ENCODE measurements around the gene CLRN3. TPM values are rescaled to one million over a fixed set of nuclear protein-coding genes. Genes with fewer than 3 reads are reported as not detected.

Gene CLRN3
- total RNA-seq, 1 donor from 2014 or later, result 0.31 TPM

- TF ChIP-seq CTCF (IDR thresholded peaks at IDR 0.05; ENCODE audit: unreplicated experiment), result no peak
- H3K9me3 Mint-ChIP-seq (ENCODE audit: unreplicated experiment), result no peaks in the 10 kb centered on the region
- H3K4me1 Mint-ChIP-seq (ENCODE audit: unreplicated experiment), result peaks cover 5% of the 10 kb centered on the region
- H3K27me3 Mint-ChIP-seq (ENCODE audit: unreplicated experiment), result no peaks in the 10 kb centered on the region
- H3K4me3 Mint-ChIP-seq (ENCODE audit: unreplicated experiment), result no peak overlapping the region
- no peaks in the 10 kb centered on the region for H3K36me3 Mint-ChIP-seq (ENCODE audit: low read depth, unreplicated experiment)
- no peak for DNase-seq (ENCODE audit: low spot score)
- no peak overlapping the region for H3K27ac Mint-ChIP-seq (ENCODE audit: unreplicated experiment)
These were observed 1.4 kb upstream of the CLRN3 start for GRCh38 chr10:127894146-127894545.

DNA sequence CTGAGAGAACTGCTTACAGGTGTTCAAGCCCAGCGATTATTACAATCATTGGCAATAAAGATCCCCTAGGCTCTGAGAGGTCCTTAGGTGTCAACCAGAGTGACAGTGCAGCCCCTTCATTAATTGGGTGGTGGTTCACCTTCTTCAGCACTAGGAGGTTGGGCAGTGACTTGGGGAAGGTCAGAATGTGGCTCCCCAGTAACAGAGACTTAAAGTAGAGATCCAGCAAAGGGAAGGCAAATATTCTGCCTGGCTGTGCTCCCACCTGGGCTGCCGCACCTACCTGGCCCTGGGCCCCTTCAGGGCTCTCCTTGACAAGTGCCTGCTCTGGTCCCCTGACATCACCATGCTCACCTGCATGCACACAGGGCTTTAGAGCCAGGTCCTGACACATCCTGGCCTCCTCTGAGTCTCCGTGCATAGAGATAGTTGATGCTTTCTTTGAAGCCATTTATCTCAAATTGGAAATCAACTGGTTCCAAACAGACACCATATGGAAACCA is 1.9 kb downstream of the CLRN3 start:
- no peak for TF ChIP-seq CTCF (IDR thresholded peaks at IDR 0.05; ENCODE audit: unreplicated experiment)
- Mint-ChIP-seq H3K36me3 (ENCODE audit: low read depth, unreplicated experiment) (no peaks in the 10 kb centered on the region), H3K27ac (ENCODE audit: unreplicated experiment) (no peak overlapping the region), H3K4me3 (ENCODE audit: unreplicated experiment) (no peak overlapping the region), H3K9me3 (ENCODE audit: unreplicated experiment) (no peaks in the 10 kb centered on the region), H3K27me3 (ENCODE audit: unreplicated experiment) (no peaks in the 10 kb centered on the region), H3K4me1 (ENCODE audit: unreplicated experiment) (peaks cover 30% of the 10 kb centered on the region)
- no peak for DNase-seq (ENCODE audit: low spot score)

DNA sequence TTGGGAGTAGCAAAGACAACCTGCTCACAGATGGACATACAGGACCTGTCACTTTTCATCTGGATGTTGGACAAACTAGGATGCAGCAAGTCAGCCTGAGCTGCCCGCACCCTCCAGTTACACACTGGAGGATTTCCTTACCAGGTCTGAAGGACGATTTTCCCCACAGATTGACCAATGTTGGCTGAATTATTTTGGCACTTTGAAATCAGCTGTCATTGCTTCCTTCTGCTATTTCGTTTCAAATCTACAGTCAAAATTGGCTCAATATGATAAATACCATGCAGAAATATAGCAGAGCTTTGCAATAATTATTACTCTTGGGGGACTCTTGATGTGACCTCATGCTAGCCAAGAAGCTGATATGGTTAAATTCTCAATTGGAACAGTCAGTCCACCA is 2.5 kb downstream of the CLRN3 start:
- Mint-ChIP-seq H3K27me3 (ENCODE audit: unreplicated experiment) (no peaks in the 10 kb centered on the region), H3K4me1 (ENCODE audit: unreplicated experiment) (peaks cover 33% of the 10 kb centered on the region), H3K36me3 (ENCODE audit: low read depth, unreplicated experiment) (no peaks in the 10 kb centered on the region), H3K9me3 (ENCODE audit: unreplicated experiment) (no peaks in the 10 kb centered on the region), H3K4me3 (ENCODE audit: unreplicated experiment) (no peak overlapping the region), H3K27ac (ENCODE audit: unreplicated experiment) (no peak overlapping the region)
- TF ChIP-seq CTCF (IDR thresholded peaks at IDR 0.05; ENCODE audit: unreplicated experiment), result no peak
- no peak for DNase-seq (ENCODE audit: low spot score)

GRCh38 chr10:127889605-127890195 is 3.0 kb downstream of the CLRN3 start:
- H3K4me3 Mint-ChIP-seq (ENCODE audit: unreplicated experiment), result no peak overlapping the region
- H3K27ac Mint-ChIP-seq (ENCODE audit: unreplicated experiment), result no peak overlapping the region
- peaks cover 33% of the 10 kb centered on the region for H3K4me1 Mint-ChIP-seq (ENCODE audit: unreplicated experiment)
- no peak for TF ChIP-seq CTCF (IDR thresholded peaks at IDR 0.05; ENCODE audit: unreplicated experiment)
- no peak for DNase-seq (ENCODE audit: low spot score)
- H3K27me3 Mint-ChIP-seq (ENCODE audit: unreplicated experiment), result no peaks in the 10 kb centered on the region
- H3K9me3 Mint-ChIP-seq (ENCODE audit: unreplicated experiment), result no peaks in the 10 kb centered on the region
- H3K36me3 Mint-ChIP-seq (ENCODE audit: low read depth, unreplicated experiment), result no peaks in the 10 kb centered on the region

DNA sequence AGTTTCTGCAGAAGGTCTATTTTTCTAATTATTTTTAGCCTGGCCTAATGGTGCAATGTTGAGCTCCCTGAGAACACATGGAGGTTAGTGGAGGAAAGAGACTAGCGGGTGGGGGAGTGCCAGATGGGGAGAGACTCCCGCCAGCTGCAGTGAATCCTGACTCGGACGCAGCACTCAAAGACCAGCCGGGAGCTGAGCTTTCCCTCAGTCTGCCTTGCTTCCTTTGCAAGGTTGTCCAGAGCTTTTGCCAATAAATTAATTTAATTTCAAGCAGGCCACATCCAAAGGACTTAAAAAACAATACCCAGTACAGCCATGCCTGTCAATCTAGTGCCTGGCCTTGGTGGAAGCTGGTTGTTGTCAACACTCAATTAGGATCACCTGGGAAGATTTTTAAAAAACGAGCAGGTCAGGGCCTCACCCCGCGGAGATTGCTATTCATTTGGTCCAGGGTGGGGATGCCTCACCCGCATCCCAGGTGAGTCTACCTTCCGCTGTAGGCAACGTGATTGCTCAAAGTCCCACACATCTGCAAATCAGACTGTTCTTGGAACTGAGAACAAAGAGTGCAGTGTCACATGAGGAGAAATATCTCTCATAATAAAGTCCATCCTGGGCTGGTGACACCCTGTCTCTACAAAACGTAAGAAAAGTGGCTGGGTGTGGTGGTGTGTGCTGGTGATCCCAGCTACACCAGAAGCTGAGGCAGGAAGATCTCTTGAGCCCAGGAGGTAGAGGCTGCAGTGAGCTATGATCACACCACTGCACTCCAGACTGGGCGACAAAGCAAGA is 4.0 kb downstream of the CLRN3 start:
- Mint-ChIP-seq H3K4me3 (ENCODE audit: unreplicated experiment) (no peak overlapping the region), H3K9me3 (ENCODE audit: unreplicated experiment) (no peaks in the 10 kb centered on the region), H3K36me3 (ENCODE audit: low read depth, unreplicated experiment) (no peaks in the 10 kb centered on the region), H3K27ac (ENCODE audit: unreplicated experiment) (no peak overlapping the region), H3K27me3 (ENCODE audit: unreplicated experiment) (no peaks in the 10 kb centered on the region), H3K4me1 (ENCODE audit: unreplicated experiment) (peaks cover 33% of the 10 kb centered on the region)
- no peak for TF ChIP-seq CTCF (IDR thresholded peaks at IDR 0.05; ENCODE audit: unreplicated experiment)
- DNase-seq (ENCODE audit: low spot score), result no peak

Data from endothelial cell (in vitro differentiated cells).